HepG2 (cell line): ENCODE results near the gene NARF. TPM values are rescaled to one million over a fixed set of nuclear protein-coding genes. Genes with fewer than 3 reads are reported as not detected.

Source experiments
- ARID3A ChIP-seq: IDR thresholded peaks from 2 replicates; pipeline ENCODE4 v1.6.1; 2012; ENCODE audit warnings: low read depth, low read length, improper control_type of control experiment
- ARNTL ChIP-seq: sonication (generic); formaldehyde crosslinking; IDR thresholded peaks from 2 replicates; pipeline ENCODE4 v1.4.0; 2020; ENCODE audit warnings: mild to moderate bottlenecking, missing genetic modification reagents
- CCAR2 ChIP-seq: fragments of 200-400 bp; formaldehyde crosslinking; optimal IDR thresholded peaks from 2 replicates; pipeline ENCODE3; 2018; ENCODE audit warnings: low read depth, mild to moderate bottlenecking, low read length, moderate library complexity
- ETV6 ChIP-seq: sonication (generic); formaldehyde crosslinking; conservative IDR thresholded peaks from 2 replicates; pipeline ENCODE4 v1.4.0; 2020; ENCODE audit warnings: missing genetic modification reagents
- FOXK2 ChIP-seq: fragments of 450-650 bp; IDR thresholded peaks from 2 replicates; pipeline ENCODE4 v1.6.1; 2016
- HDAC6 ChIP-seq: fragments of 200-600 bp; sonication (generic); IDR thresholded peaks from 2 replicates; pipeline ENCODE4 v1.7.0; 2017; ENCODE audit warnings: mild to moderate bottlenecking, antibody characterized with exemption, low read length, low read depth
- HES4 ChIP-seq: sonication (generic); formaldehyde crosslinking; IDR thresholded peaks from 2 replicates; pipeline ENCODE4 v1.9.0; 2021; ENCODE audit warnings: mild to moderate bottlenecking, missing genetic modification reagents, borderline replicate concordance
- HNRNPK ChIP-seq: fragments of 200-400 bp; formaldehyde crosslinking; IDR thresholded peaks from 2 replicates; pipeline ENCODE4 v1.6.1; 2018; ENCODE audit warnings: low read length, low read depth, moderate library complexity, mild to moderate bottlenecking; ENCODE audit not compliant: poor library complexity, severe bottlenecking
- KAT2B ChIP-seq: fragments of 150-350 bp; IDR thresholded peaks from 2 replicates; pipeline ENCODE4 v1.6.1; 2014; ENCODE audit warnings: low read depth, low read length, borderline replicate concordance
- NFE2L2 ChIP-seq: fragments of 150-350 bp; IDR thresholded peaks from 2 replicates; pipeline ENCODE4 v1.6.1; 2014; ENCODE audit warnings: low read length
- NFYB ChIP-seq: sonication (generic); formaldehyde crosslinking; IDR thresholded peaks from 2 replicates; pipeline ENCODE4 v1.4.0; 2020; ENCODE audit warnings: missing genetic modification reagents
- NR0B2 ChIP-seq: sonication (generic); formaldehyde crosslinking; IDR thresholded peaks from 2 replicates; pipeline ENCODE4 v1.4.0; 2020; ENCODE audit warnings: mild to moderate bottlenecking, missing genetic modification reagents
- POLR2AphosphoS2 ChIP-seq: IDR thresholded peaks from 2 replicates; pipeline ENCODE4 v1.6.1; 2011; ENCODE audit warnings: low read depth, low read length, improper control_type of control experiment
- RBAK ChIP-seq: sonication (generic); formaldehyde crosslinking; IDR thresholded peaks from 2 replicates; pipeline ENCODE4 v1.5.1; 2020; ENCODE audit warnings: mild to moderate bottlenecking, missing genetic modification reagents
- RELA ChIP-seq: sonication (generic); formaldehyde crosslinking; IDR thresholded peaks from 2 replicates; pipeline ENCODE4 v1.4.0; 2020; ENCODE audit warnings: missing genetic modification reagents
- STAT6 ChIP-seq: sonication (generic); formaldehyde crosslinking; IDR thresholded peaks from 2 replicates; pipeline ENCODE4 v1.4.0; 2020; ENCODE audit warnings: missing genetic modification reagents, mild to moderate bottlenecking, borderline replicate concordance
- TRIM22 ChIP-seq: fragments of 450-650 bp; IDR thresholded peaks from 2 replicates; pipeline ENCODE4 v1.6.1; 2017
- XBP1 ChIP-seq: sonication (generic); formaldehyde crosslinking; IDR thresholded peaks from 2 replicates; pipeline ENCODE4 v1.5.0; 2020; ENCODE audit warnings: missing genetic modification reagents
- ZFAT ChIP-seq: sonication (generic); formaldehyde crosslinking; conservative IDR thresholded peaks from 2 replicates; pipeline ENCODE4 v1.8.1; 2023; ENCODE audit warnings: missing genetic modification reagents, inconsistent platforms
- ZMAT3 ChIP-seq: sonication (generic); formaldehyde crosslinking; conservative IDR thresholded peaks from 2 replicates; pipeline ENCODE4 v1.7.0; 2021; ENCODE audit warnings: missing genetic modification reagents
- ZNF282 ChIP-seq: fragments of 450-650 bp; IDR thresholded peaks from 2 replicates; pipeline ENCODE4 v1.6.1; 2018; ENCODE audit not compliant: partially characterized antibody
- ZNF414 ChIP-seq: sonication (generic); formaldehyde crosslinking; IDR thresholded peaks from 2 replicates; pipeline ENCODE4 v1.5.0; 2020; ENCODE audit warnings: missing genetic modification reagents
- ZNF451 ChIP-seq: sonication (generic); formaldehyde crosslinking; IDR thresholded peaks from 2 replicates; pipeline ENCODE4 v1.5.0; 2020; ENCODE audit warnings: mild to moderate bottlenecking, missing genetic modification reagents
- ZNF546 ChIP-seq: sonication (generic); formaldehyde crosslinking; conservative IDR thresholded peaks from 2 replicates; pipeline ENCODE4 v1.8.1; 2023; ENCODE audit warnings: mild to moderate bottlenecking, missing genetic modification reagents
- ZNF713 ChIP-seq: sonication (generic); formaldehyde crosslinking; IDR thresholded peaks from 2 replicates; pipeline ENCODE4 v1.4.0; 2020; ENCODE audit warnings: mild to moderate bottlenecking, missing genetic modification reagents
- polyA plus RNA-seq, 8 experiments: library from polyadenylated mRNA; depleted of rRNA in 3 of 8; stranded (reverse) in 7 of 8; unstranded in 1 of 8; fragments of >200 nt; fragmentation: Illumina TruSeq in 4 of 8; extraction: Trizol in 4 of 8; gene quantifications; 2 replicates each; pipeline versions ENCODE4 v1.2.1 to v1.2.3, GENCODE V29; 2011 to 2016; ENCODE audit warnings: low read depth in 4 of 8, missing spikeins in 1 of 8, mixed read lengths in 1 of 8; ENCODE audit not compliant: insufficient read depth in 1 of 8
- total RNA-seq, 5 experiments: library from RNA; depleted of rRNA; stranded (reverse); fragments of >200 nt; fragmentation: Illumina TruSeq; extraction: Trizol; gene quantifications; 2 replicates each; pipeline ENCODE4 v1.2.3, GENCODE V29; 2016; ENCODE audit warnings: low read depth in 1 of 5

NARF gene
- total and polyA plus RNA-seq, 2 of the 13 experiments (the other 11 are each of a cell fraction or from before 2014, with no cell fraction given): 61.1 to 144 TPM

GRCh38 chr17:82458179-82458884 lies at the start of gene NARF (continued):
- TF ChIP-seq XBP1 (no peak), ETV6 (CRISPR knock-in tag) (no peak; the same call in 1 of the 2 replicates), ZNF546 (CRISPR knock-in tag) (peak; percentile 97), HNRNPK (peak; percentile 49), NR0B2 (CRISPR knock-in tag) (peak; percentile 94), FOXK2 (peak; percentile 83), KAT2B (no peak), RELA (CRISPR knock-in tag) (peak; percentile 68; the same call in 1 of the 2 replicates), HES4 (peak; percentile 96), RBAK (CRISPR knock-in tag) (no peak), TRIM22 (no peak), ZFAT (no peak), ZNF282 (no peak), ARNTL (peak; percentile 90), STAT6 (CRISPR knock-in tag) (peak; percentile 99; the same call in 1 of the 2 replicates), ZMAT3 (peak; percentile 94), ZNF451 (CRISPR knock-in tag) (peak; percentile 59; the same call in 1 of the 2 replicates), ZNF713 (peak; percentile 93; the same call in 1 of the 2 replicates), NFYB (peak; percentile 97), POLR2AphosphoS2 (peak; percentile 76; the same call in 1 of the 2 replicates), CCAR2 (no peak), NFE2L2 (no peak), ARID3A (no peak), HDAC6 (no peak), ZNF414 (0 out of 2 replicates have a peak, but pooled peaks have one; percentile 25)
